ENCODE results near the gene CCSER1.

CCSER1 gene

DNA sequence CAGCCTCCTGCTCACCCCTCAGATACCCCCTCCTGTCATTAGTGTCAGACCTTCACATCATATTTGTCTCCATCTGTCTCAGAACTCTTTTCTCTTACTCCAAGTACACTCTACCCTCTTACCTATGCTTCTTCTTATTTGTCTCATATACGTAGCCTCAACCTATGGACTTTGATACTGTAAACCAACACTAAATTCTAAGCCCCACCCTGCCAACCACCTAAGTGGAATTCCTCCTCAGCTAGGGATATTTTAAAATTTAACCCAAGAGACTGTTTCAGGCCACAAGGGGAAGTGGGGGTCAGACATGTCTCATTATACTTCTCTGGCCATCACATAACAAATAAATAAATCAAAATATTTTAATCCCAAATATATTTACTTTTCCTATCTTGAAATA is 1398.4 kb downstream of the CCSER1 start:
- CTCF ChIA-PET = interaction anchor here (1.4 kb wide), 1 partner anchor 20 kb away, joined by 3 read pairs; no protein-coding TSS in a partner anchor
- TF ChIP-seq, protein P1, sequence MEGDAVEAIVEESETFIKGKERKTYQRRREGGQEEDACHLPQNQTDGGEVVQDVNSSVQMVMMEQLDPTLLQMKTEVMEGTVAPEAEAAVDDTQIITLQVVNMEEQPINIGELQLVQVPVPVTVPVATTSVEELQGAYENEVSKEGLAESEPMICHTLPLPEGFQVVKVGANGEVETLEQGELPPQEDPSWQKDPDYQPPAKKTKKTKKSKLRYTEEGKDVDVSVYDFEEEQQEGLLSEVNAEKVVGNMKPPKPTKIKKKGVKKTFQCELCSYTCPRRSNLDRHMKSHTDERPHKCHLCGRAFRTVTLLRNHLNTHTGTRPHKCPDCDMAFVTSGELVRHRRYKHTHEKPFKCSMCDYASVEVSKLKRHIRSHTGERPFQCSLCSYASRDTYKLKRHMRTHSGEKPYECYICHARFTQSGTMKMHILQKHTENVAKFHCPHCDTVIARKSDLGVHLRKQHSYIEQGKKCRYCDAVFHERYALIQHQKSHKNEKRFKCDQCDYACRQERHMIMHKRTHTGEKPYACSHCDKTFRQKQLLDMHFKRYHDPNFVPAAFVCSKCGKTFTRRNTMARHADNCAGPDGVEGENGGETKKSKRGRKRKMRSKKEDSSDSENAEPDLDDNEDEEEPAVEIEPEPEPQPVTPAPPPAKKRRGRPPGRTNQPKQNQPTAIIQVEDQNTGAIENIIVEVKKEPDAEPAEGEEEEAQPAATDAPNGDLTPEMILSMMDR (IDR thresholded peaks at IDR 0.05; ENCODE audit: control extremely low read depth, extremely low read depth, low read depth, missing control alignments) = no peak
- POLR2A ChIA-PET = no interaction called here
- DNase-seq (ENCODE audit: extremely low spot score) = no peak

GRCh38 chr4:91527056-91527455 is 1399.9 kb downstream of the CCSER1 start:
- no peak for DNase-seq (ENCODE audit: extremely low spot score)
- TF ChIP-seq, protein P1 (IDR thresholded peaks at IDR 0.05; ENCODE audit: control extremely low read depth, extremely low read depth, low read depth, missing control alignments) = no peak
- CTCF ChIA-PET = no interaction called here
- POLR2A ChIA-PET = no interaction called here

- CTCF ChIA-PET = interaction anchor here (1.6 kb wide), 1 partner anchor 16 kb away, joined by 4 read pairs; no protein-coding TSS in a partner anchor
- TF ChIP-seq, protein P1 (IDR thresholded peaks at IDR 0.05; ENCODE audit: control extremely low read depth, extremely low read depth, low read depth, missing control alignments) = no peak
- POLR2A ChIA-PET = no interaction called here
- DNase-seq (ENCODE audit: extremely low spot score) = no peak
Observed at GRCh38 chr4:91567594-91567993, 1440.4 kb downstream of the CCSER1 start.

- no peak for DNase-seq (ENCODE audit: extremely low spot score)
- ChIA-PET POLR2A (no interaction called here), CTCF (no interaction called here)
- TF ChIP-seq, protein P1 (IDR thresholded peaks at IDR 0.05; ENCODE audit: control extremely low read depth, extremely low read depth, low read depth, missing control alignments) = no peak
Observed at GRCh38 chr4:91577864-91578263, 1450.7 kb downstream of the CCSER1 start.

DNA sequence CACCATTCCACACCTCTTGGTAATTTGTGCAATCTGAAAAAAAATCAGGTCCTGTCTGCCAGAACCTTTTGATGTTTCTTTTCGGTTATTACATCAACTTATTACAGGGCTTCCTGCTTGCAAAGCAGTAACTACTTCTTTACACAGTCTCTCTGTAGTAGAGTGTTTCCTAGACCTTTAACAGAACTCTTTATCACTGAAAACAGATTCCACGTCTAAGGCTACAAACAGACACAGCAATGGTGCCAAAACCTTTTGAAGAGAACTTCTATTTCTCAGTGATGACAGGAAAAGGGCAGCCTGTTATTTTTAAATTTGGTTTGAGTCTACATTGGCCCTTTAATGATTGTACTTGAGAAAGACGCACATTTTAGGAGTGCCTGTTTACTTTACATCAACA is 1463.1 kb downstream of the CCSER1 start:
- POLR2A ChIA-PET = no interaction called here
- TF ChIP-seq, protein P1 (IDR thresholded peaks at IDR 0.05; ENCODE audit: control extremely low read depth, extremely low read depth, low read depth, missing control alignments) = no peak
- no peak for DNase-seq (ENCODE audit: extremely low spot score)
- CTCF ChIA-PET = no interaction called here

DNA sequence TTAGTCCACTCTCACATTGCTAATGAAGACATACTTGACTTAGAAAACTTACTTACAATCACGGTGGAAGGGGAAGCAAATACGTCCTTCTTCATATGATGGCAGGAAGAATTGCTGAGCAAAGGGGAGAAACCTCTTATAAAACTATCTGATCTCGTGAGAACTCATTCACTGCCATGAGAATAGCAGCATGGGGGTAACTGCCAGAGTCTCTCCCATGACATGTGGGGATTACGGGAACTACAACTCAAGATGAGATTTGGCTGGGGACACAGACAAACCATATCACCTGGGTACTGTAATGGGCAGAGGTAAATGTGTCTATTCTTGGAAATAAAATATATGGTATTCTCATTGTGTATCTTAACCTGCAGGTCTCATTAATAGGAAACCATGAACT is 1464.9 kb downstream of the CCSER1 start:
- ChIA-PET POLR2A (no interaction called here), CTCF (no interaction called here)
- TF ChIP-seq, protein P1 (IDR thresholded peaks at IDR 0.05; ENCODE audit: control extremely low read depth, extremely low read depth, low read depth, missing control alignments) = no peak

GRCh38 chr4:91596718-91597117 is 1469.5 kb downstream of the CCSER1 start:
- ChIA-PET POLR2A (no interaction called here), CTCF (no interaction called here)
- TF ChIP-seq, protein P1 (IDR thresholded peaks at IDR 0.05; ENCODE audit: control extremely low read depth, extremely low read depth, low read depth, missing control alignments) = no peak
- no peak for DNase-seq (ENCODE audit: extremely low spot score)

More for the DNA sequence above, 1464.9 kb downstream of the CCSER1 start:
- no peak for DNase-seq (ENCODE audit: extremely low spot score)
